IgD-negative memory B cell (primary cell): ENCODE measurements around the gene LRRC71. TPM values are rescaled to one million over a fixed set of nuclear protein-coding genes. Genes with fewer than 3 reads are reported as not detected.
"Not testable (repeated sequence)": the region's sequence is repeated elsewhere in the genome, so short reads cannot be mapped to it uniquely, and the experiment has no call there.

Source experiments
- H3K27ac Mint-ChIP-seq, 3 donors: one replicate each; pipeline ENCODE4 v1.8.0; 2020 to 2022; ENCODE audit warnings: mild to moderate bottlenecking in 3 of 3, mixed read lengths in 3 of 3, moderate library complexity in 1 of 3
- H3K27me3 Mint-ChIP-seq: one replicate; pipeline ENCODE4 v1.8.0; 2021; ENCODE audit warnings: mixed read lengths
- H3K36me3 Mint-ChIP-seq: one replicate; pipeline ENCODE4 v1.8.0; 2020; ENCODE audit warnings: mild to moderate bottlenecking, mixed read lengths
- H3K4me1 Mint-ChIP-seq, 3 donors: one replicate each; pipeline ENCODE4 v1.8.0; 2020 to 2022; ENCODE audit warnings: mixed read lengths in 3 of 3, mild to moderate bottlenecking in 1 of 3
- H3K4me3 Mint-ChIP-seq, 4 donors: one replicate each; pipeline ENCODE4 v1.8.0; 2020 to 2022; ENCODE audit warnings: mild to moderate bottlenecking in 4 of 4, mixed read lengths in 4 of 4, moderate library complexity in 3 of 4
- H3K9me3 Mint-ChIP-seq, 3 donors: one replicate each; pipeline ENCODE4 v1.8.0; 2020 to 2021; ENCODE audit warnings: mixed read lengths in 3 of 3, mild to moderate bottlenecking in 1 of 3
- polyA plus RNA-seq: library from polyadenylated mRNA; unstranded; fragments of 300-500 nt; fragmentation: Illumina TruSeq; gene quantifications from one replicate; pipeline ENCODE4 v1.2.3, GENCODE V29; 2021

Gene LRRC71
- polyA plus RNA-seq, 1 donor from 2014 or later: not detected

- peaks cover 0 to 4% (median 0%) of the 10 kb centered on the region in 3 donors for H3K9me3 Mint-ChIP-seq
- peaks cover 11 to 13% (median 12%) of the 10 kb centered on the region in 3 donors for H3K4me1 Mint-ChIP-seq
- peak overlapping the region in 1 of 4 donors; percentile 63 for H3K4me3 Mint-ChIP-seq
- H3K27ac Mint-ChIP-seq: no peak overlapping the region
- no peaks in the 10 kb centered on the region for H3K36me3 Mint-ChIP-seq
- H3K27me3 Mint-ChIP-seq: peaks cover 74% of the 10 kb centered on the region
These were observed 5.0 kb downstream of the LRRC71 start for GRCh38 chr1:156925154-156926010.

GRCh38 chr1:156926175-156926574 lies 5.7 kb downstream of the LRRC71 start:
- Mint-ChIP-seq H3K27me3 (peaks cover 74% of the 10 kb centered on the region), H3K36me3 (no peaks in the 10 kb centered on the region), H3K4me1 (peaks cover 9 to 13% (median 12%) of the 10 kb centered on the region in 3 donors), H3K4me3 (no peak overlapping the region), H3K9me3 (peaks cover 0 to 4% (median 0%) of the 10 kb centered on the region in 3 donors), H3K27ac (no peak overlapping the region)

- not testable (repeated sequence) for H3K9me3 Mint-ChIP-seq, H3K27ac Mint-ChIP-seq, H3K36me3 Mint-ChIP-seq
- Mint-ChIP-seq H3K4me3 (peak overlapping the region in 1 of 4 donors; percentile 77), H3K27me3 (peaks cover 78% of the 10 kb centered on the region), H3K4me1 (peaks cover 9 to 13% (median 12%) of the 10 kb centered on the region in 3 donors)
These were observed 6.3 kb downstream of the LRRC71 start for GRCh38 chr1:156926695-156927094.

DNA sequence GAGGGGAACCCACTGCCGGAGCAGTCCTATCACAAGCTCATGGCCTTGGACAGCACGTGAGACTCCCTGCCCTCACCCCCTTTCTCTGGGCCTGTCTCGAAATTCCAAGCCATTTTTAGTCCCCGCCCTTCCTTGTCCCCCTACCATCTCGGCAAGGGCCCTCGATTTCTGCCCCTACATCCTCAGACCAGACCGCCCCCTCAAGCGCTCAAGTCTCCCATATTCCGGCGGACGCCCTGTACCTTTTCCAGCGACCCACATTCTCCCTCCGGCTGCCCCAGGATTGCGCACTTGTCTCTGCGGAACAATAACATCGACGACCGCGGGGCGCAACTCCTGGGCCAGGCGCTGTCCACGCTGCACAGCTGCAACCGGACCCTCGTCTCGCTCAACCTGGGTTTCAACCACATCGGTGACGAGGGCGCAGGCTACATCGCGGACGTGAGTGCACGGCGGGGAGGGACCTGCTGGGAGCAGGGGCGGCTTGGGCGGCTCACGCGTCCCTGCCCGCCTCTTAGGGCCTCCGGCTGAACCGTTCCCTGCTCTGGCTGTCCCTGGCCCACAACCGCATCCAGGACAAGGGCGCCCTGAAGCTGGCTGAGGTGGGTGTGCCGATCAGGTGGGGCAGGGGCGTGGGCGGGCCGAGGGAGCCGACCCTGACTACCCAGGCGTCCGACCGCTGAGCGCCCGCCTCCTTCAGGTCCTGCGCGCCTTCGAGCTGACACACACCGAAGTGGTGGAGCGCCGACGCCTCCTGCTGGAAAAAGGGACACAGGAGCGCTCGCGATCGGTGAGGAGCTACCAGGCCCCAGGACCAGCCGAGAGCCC lies 7.0 kb downstream of the LRRC71 start:
- peaks cover 2% of the 10 kb centered on the region for H3K36me3 Mint-ChIP-seq
- H3K4me1 Mint-ChIP-seq: peaks cover 9 to 12% (median 11%) of the 10 kb centered on the region in 3 donors
- peaks cover 74% of the 10 kb centered on the region for H3K27me3 Mint-ChIP-seq
- peak overlapping the region in 2 of 3 donors; percentile 53 to 57 for H3K27ac Mint-ChIP-seq
- H3K9me3 Mint-ChIP-seq: peaks cover 0 to 4% (median 0%) of the 10 kb centered on the region in 3 donors
- H3K4me3 Mint-ChIP-seq: no peak overlapping the region

DNA sequence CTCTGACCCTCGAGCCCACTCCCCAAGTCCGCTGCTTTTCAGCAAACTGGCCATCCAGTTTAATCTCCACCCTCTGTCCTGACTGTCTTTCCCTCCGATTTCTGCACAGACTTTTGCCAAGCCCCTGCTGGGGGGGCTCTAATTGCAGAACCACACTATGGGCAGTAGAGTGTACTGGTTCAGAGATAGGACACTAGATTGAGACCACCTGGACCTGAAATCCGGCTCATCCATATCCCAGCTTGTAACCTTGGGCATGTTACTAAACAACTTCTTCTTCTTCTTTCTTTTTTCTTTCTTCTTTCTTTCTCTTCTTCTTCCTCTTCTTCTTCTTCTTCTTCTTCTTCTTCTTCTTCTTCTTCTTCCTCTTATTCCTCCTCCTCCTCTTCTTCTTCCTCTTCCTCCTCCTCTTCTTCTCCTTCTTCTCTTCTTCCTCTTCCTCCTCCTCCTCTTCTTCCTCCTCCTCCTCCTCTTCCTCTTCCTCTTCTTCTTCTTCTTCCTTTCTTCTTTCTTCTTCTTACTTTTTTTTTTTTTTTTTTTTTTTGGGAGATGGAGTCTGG lies 7.7 kb downstream of the LRRC71 start:
- peaks cover 8 to 12% (median 9%) of the 10 kb centered on the region in 3 donors for H3K4me1 Mint-ChIP-seq
- peaks cover 2% of the 10 kb centered on the region for H3K36me3 Mint-ChIP-seq
- H3K27ac Mint-ChIP-seq: peak overlapping the region in 1 of 3 donors; percentile 57
- H3K4me3 Mint-ChIP-seq: peak overlapping the region in 1 of 4 donors; percentile 90
- H3K9me3 Mint-ChIP-seq: peaks cover 0 to 4% (median 0%) of the 10 kb centered on the region in 3 donors
- H3K27me3 Mint-ChIP-seq: peaks cover 76% of the 10 kb centered on the region

DNA sequence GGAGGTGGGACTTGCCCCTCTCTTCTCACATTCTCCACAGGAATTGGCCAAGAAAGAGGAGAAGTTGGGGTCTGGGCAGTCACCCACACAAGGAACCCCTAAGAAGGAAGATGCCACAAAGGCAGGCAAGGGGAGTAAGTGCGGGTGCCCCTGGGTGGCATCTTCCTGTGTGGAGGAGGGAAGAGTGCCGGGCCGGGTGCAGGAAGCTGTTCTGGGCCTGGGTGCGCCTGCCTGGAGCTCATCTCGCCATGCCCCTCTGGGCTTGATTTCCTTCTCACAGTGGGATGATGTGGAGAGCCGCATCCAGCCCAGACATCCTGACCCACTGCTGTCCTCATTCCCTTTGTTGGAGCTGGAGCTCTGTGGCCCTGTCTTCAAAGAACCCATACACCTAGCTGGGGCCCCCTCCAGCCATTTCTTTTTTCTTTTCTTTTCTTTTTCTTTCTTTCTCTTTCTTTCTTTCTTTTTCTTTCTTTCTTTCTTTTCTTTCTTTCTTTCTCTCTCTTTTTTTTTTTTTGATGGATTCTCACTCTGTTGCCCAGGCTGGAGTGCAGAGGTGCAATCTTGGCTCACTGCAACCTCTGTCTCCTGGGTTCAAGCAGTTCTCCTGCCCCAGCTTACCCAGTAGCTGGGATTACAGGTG lies 9.3 kb downstream of the LRRC71 start:
- peaks cover 74% of the 10 kb centered on the region for H3K27me3 Mint-ChIP-seq
- peaks cover 0 to 2% (median 0%) of the 10 kb centered on the region in 3 donors for H3K9me3 Mint-ChIP-seq
- peaks cover 2% of the 10 kb centered on the region for H3K36me3 Mint-ChIP-seq
- no peak overlapping the region for H3K4me3 Mint-ChIP-seq
- no peak overlapping the region for H3K27ac Mint-ChIP-seq
- H3K4me1 Mint-ChIP-seq: peaks cover 4 to 10% (median 7%) of the 10 kb centered on the region in 3 donors

- Mint-ChIP-seq H3K9me3 (peaks cover 0 to 2% (median 0%) of the 10 kb centered on the region in 3 donors), H3K4me1 (peaks cover 4 to 10% (median 7%) of the 10 kb centered on the region in 3 donors), H3K27me3 (peaks cover 67% of the 10 kb centered on the region), H3K4me3 (no peak overlapping the region), H3K27ac (no peak overlapping the region), H3K36me3 (peaks cover 2% of the 10 kb centered on the region)
These were observed 10.1 kb downstream of the LRRC71 start for GRCh38 chr1:156930483-156930882.

DNA sequence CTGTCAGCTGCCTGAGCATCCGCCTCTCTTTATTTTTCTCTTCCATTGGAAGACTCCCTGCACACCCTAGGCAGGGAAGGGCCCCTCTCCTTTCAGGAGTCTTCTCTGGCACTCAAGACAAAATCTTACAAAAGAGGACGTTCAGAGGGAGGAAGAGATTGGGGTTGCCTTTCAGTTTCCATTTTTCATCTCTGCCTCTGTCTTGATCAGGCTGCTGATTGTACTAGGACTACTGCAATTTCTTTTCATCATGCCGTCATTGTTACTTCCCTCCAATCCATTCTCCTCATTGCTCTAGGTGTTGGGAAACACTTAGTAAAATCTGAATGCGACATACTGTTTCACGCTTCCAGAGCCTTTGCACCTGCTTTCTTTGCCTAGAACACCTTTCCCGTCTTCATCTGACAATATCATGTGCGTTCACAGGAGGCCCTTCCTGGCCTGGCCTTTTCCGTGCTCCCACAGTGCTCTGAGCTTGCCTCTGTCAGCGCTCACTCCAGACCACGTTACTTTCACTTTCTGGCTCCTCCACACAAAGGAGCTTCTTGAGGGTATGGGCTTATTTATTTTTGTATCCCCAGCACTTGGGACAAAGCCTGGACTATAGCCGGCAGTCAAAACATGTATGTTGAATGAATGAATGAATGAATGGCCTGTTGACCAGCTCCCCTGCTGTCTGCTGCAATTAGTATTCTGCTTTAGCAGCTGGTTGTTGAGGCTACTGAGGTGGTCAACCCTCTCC lies 10.9 kb downstream of the LRRC71 start:
- no peak overlapping the region for H3K27ac Mint-ChIP-seq
- H3K4me1 Mint-ChIP-seq: peaks cover 4 to 10% (median 4%) of the 10 kb centered on the region in 3 donors
- H3K9me3 Mint-ChIP-seq: peaks cover 0 to 2% (median 0%) of the 10 kb centered on the region in 3 donors
- H3K4me3 Mint-ChIP-seq: no peak overlapping the region
- peaks cover 2% of the 10 kb centered on the region for H3K36me3 Mint-ChIP-seq
- H3K27me3 Mint-ChIP-seq: peaks cover 58% of the 10 kb centered on the region

GRCh38 chr1:156931974-156932710 lies 11.7 kb downstream of the LRRC71 start:
- Mint-ChIP-seq H3K4me1 (peaks cover 4 to 9% (median 4%) of the 10 kb centered on the region in 3 donors), H3K36me3 (peaks cover 2% of the 10 kb centered on the region), H3K4me3 (no peak overlapping the region), H3K9me3 (peaks cover 0 to 2% (median 0%) of the 10 kb centered on the region in 3 donors), H3K27ac (no peak overlapping the region), H3K27me3 (peaks cover 51% of the 10 kb centered on the region)

- H3K27ac Mint-ChIP-seq: no peak overlapping the region
- peaks cover 43% of the 10 kb centered on the region for H3K27me3 Mint-ChIP-seq
- H3K36me3 Mint-ChIP-seq: peaks cover 2% of the 10 kb centered on the region
- no peak overlapping the region for H3K4me3 Mint-ChIP-seq
- H3K4me1 Mint-ChIP-seq: peaks cover under 1 to 4% (median 2%) of the 10 kb centered on the region in 3 donors
- H3K9me3 Mint-ChIP-seq: no peaks in the 10 kb centered on the region
These were observed 12.7 kb downstream of the LRRC71 start for GRCh38 chr1:156933136-156933535.

- Mint-ChIP-seq H3K27me3 (peaks cover 26% of the 10 kb centered on the region), H3K27ac (peak overlapping the region in 1 of 3 donors; percentile 5), H3K4me3 (no peak overlapping the region), H3K36me3 (peaks cover 2% of the 10 kb centered on the region), H3K9me3 (no peaks in the 10 kb centered on the region), H3K4me1 (peaks cover 0 to 3% (median 0%) of the 10 kb centered on the region in 3 donors)
These were observed 15.2 kb downstream of the LRRC71 start for GRCh38 chr1:156935505-156936128.

DNA sequence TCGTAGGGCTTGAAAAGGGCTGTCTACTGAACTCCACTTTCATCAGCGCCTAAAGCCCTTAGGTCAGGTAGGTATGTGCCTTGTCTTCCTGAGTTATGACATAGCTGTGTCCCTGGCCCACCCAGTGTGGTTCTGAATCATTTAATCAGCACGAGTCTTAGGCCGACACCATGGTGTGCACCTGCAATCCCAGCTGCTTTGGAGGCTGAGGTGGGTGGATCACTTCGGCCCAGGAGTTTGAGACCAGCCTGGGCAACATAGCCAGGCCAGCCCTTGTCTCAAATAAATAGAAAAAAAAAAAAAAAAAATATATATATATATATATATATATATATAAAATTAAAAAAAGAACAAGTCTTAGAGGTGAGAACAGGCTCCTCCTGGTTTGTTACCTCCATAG lies 15.8 kb downstream of the LRRC71 start:
- no peak overlapping the region for H3K27ac Mint-ChIP-seq
- H3K4me1 Mint-ChIP-seq: peaks cover 0 to 3% (median 0%) of the 10 kb centered on the region in 3 donors
- no peaks in the 10 kb centered on the region for H3K9me3 Mint-ChIP-seq
- H3K4me3 Mint-ChIP-seq: no peak overlapping the region
- H3K27me3 Mint-ChIP-seq: peaks cover 21% of the 10 kb centered on the region
- H3K36me3 Mint-ChIP-seq: peaks cover 7% of the 10 kb centered on the region

GRCh38 chr1:156936721-156937220 lies 16.3 kb downstream of the LRRC71 start:
- H3K9me3 Mint-ChIP-seq: no peaks in the 10 kb centered on the region
- H3K27ac Mint-ChIP-seq: peak overlapping the region in 1 of 3 donors; percentile 73
- no peak overlapping the region for H3K4me3 Mint-ChIP-seq
- H3K4me1 Mint-ChIP-seq: peaks cover 0 to 3% (median 0%) of the 10 kb centered on the region in 3 donors
- H3K27me3 Mint-ChIP-seq: peaks cover 15% of the 10 kb centered on the region
- peaks cover 8% of the 10 kb centered on the region for H3K36me3 Mint-ChIP-seq
